GM12878 (cell line): ENCODE data around the gene RIPOR3. TPM values are rescaled to one million over a fixed set of nuclear protein-coding genes. Genes with fewer than 3 reads are reported as not detected.

Source experiments
- ATAC-seq: fragments of 200-7000 bp; cut with Tn5 transposase; 3 replicates; pipeline ENCODE4 v1.9.1; 2020; ENCODE audit warnings: mild to moderate bottlenecking, moderate library complexity
- BruUV-seq: library from RNA; stranded (reverse); fragments of 400-500 nt; replicated peaks from 2 replicates; lab custom pipeline; 2021; lab: Mats Ljungman, UMichigan
- CTCF ChIA-PET: fragments of 300-600 bp; sonication (Branson Sonifier 250); formaldehyde crosslinking; extraction: SDS; loops from one replicate; lab custom pipeline; 2021; ENCODE audit warnings: inconsistent platforms; lab: Yijun Ruan, JAX
- POLR2A ChIA-PET: fragments of 350-600 bp; formaldehyde crosslinking; extraction: SDS; loops from one replicate; lab custom pipeline; 2021; ENCODE audit warnings: inconsistent platforms; lab: Charles Lee
- RAD21 ChIA-PET: fragments of 300-600 bp; sonication (Branson Sonifier 250); formaldehyde crosslinking; loops from one replicate; lab custom pipeline; 2023; ENCODE audit warnings: antibody characterized with exemption; ENCODE audit not compliant: unreplicated experiment; lab: Charles Lee
- SMC1A ChIA-PET: fragments of 300-600 bp; sonication (Branson Sonifier 250); formaldehyde crosslinking; loops from one replicate; lab custom pipeline; 2023; ENCODE audit not compliant: unreplicated experiment, uncharacterized antibody; lab: Charles Lee
- DNase-seq: peaks from one replicate; pipeline ENCODE4 v3.0.0-alpha.2; 2011; ENCODE audit warnings: low read depth, low spot score
- FAIRE-seq: peaks from 3 replicates; lab custom pipeline; 2011; peaks lifted over from hg19 to GRCh38; lab: Jason Lieb, UNC
- H2AFZ ChIP-seq: 2 replicates; pipeline ENCODE4 v1.6.0; 2011; ENCODE audit warnings: low read depth, low read length, control low read depth; ENCODE audit not compliant: control insufficient read depth
- H3K27ac ChIP-seq: 2 replicates; pipeline ENCODE4 v1.5.1; 2011; ENCODE audit warnings: control low read depth; ENCODE audit not compliant: control insufficient read depth, insufficient read depth
- H3K27me3 ChIP-seq, 2 experiments: replicated peaks in 1 of 2; 2 replicates each; pipeline versions ENCODE4 v1.6.0 to v1.6.1; 2011; ENCODE audit warnings: low read length in 1 of 2; ENCODE audit not compliant: control insufficient read depth in 2 of 2, insufficient read depth in 2 of 2
- H3K36me3 ChIP-seq, 2 experiments: 2 replicates each; pipeline ENCODE4 v1.5.1; 2011; ENCODE audit warnings: low read length in 1 of 2; ENCODE audit not compliant: control insufficient read depth in 2 of 2, insufficient read depth in 2 of 2
- H3K4me1 ChIP-seq: 2 replicates; pipeline ENCODE4 v1.6.1; 2011; ENCODE audit warnings: mild to moderate bottlenecking, low read length, moderate library complexity, mixed read lengths; ENCODE audit not compliant: control insufficient read depth, insufficient read depth
- H3K4me2 ChIP-seq: 2 replicates; pipeline ENCODE4 v1.6.0; 2011; ENCODE audit warnings: control low read depth; ENCODE audit not compliant: control insufficient read depth, insufficient read depth
- H3K4me3 ChIP-seq: fragments of 200-600 bp; sonication (generic); 2 replicates; pipeline ENCODE4 v1.5.1; 2016
- H3K79me2 ChIP-seq: 2 replicates; pipeline ENCODE4 v1.6.0; 2011; ENCODE audit warnings: low read length; ENCODE audit not compliant: control insufficient read depth, insufficient read depth
- H3K9ac ChIP-seq: 2 replicates; pipeline ENCODE4 v1.8.0; 2011; ENCODE audit warnings: low read length, control low read depth, mixed read lengths; ENCODE audit not compliant: control insufficient read depth, insufficient read depth
- H3K9me3 ChIP-seq: replicated peaks from 3 replicates; pipeline ENCODE4 v1.5.1; 2011; ENCODE audit warnings: mild to moderate bottlenecking, low read length; ENCODE audit not compliant: control insufficient read depth, insufficient read depth
- H4K20me1 ChIP-seq: 2 replicates; pipeline ENCODE4 v1.6.0; 2011; ENCODE audit not compliant: control insufficient read depth, insufficient read depth
- CREM ChIP-seq: IDR thresholded peaks from 2 replicates; pipeline ENCODE4 v1.6.1; 2014; ENCODE audit warnings: antibody characterized with exemption, low read depth
- POLR2AphosphoS2 ChIP-seq: IDR thresholded peaks from 2 replicates; pipeline ENCODE4 v1.6.1; 2011; ENCODE audit warnings: low read depth, mild to moderate bottlenecking, low read length, improper control_type of control experiment, moderate library complexity
- POLR2AphosphoS5 ChIP-seq: IDR thresholded peaks from 2 replicates; pipeline ENCODE4 v1.6.1; 2011; ENCODE audit warnings: mild to moderate bottlenecking, low read length, inconsistent platforms
- TARDBP ChIP-seq: IDR thresholded peaks from 2 replicates; pipeline ENCODE4 v1.6.1; 2016; ENCODE audit warnings: borderline replicate concordance
- WRNIP1 ChIP-seq: IDR thresholded peaks from 2 replicates; pipeline ENCODE4 v1.6.1; 2011; ENCODE audit warnings: low read depth, low read length, improper control_type of control experiment, borderline replicate concordance
- ZSCAN29 ChIP-seq: fragments of 450-650 bp; IDR thresholded peaks from 2 replicates; pipeline ENCODE4 v1.6.1; 2017; ENCODE audit warnings: mild to moderate bottlenecking, moderate library complexity
- WGBS: methylation state at CpG from one replicate; pipeline ENCODE4 v1.1.6; 2016; ENCODE audit warnings: low lambda C conversion rate; ENCODE audit not compliant: insufficient replicate concordance, insufficient coverage; ENCODE audit errors: missing lambda C conversion rate; 5-methylcytosine and 5-hydroxymethylcytosine counted together
- in situ Hi-C: fragments of 300-500 bp; cut with MboI; formaldehyde crosslinking; loops from 9 replicates; pipeline ENCODE4 v1.14.3; 2018; ENCODE audit warnings: mixed read lengths
- intact Hi-C: fragments of 100-400 bp; cut with micrococcal nuclease; formaldehyde crosslinking; loops from one replicate; pipeline ENCODE4 v1.14.2; 2022; ENCODE audit not compliant: unreplicated experiment
- polyA plus RNA-seq, 11 experiments: library from polyadenylated mRNA; depleted of rRNA in 4 of 11; unstranded in 6 of 11; stranded (reverse) in 5 of 11; fragments of >200 nt; fragmentation: Nextera tagmentation in 4 of 11; fragmentation: Illumina TruSeq in 1 of 11; extraction: Ambion mirVana in 4 of 11; extraction: Trizol in 1 of 11; gene quantifications; 1 replicate in 1 of 11; 2 replicates in 10 of 11; pipeline versions ENCODE4 v1.2.1 to v1.2.3, GENCODE V29; 2011 to 2016; ENCODE audit warnings: inconsistent platforms in 2 of 11, missing spikeins in 2 of 11, low read depth in 1 of 11
- total RNA-seq, 4 experiments: library from RNA; depleted of rRNA in 3 of 4; stranded (reverse); fragments of >200 nt in 3 of 4; fragmentation: Illumina TruSeq in 1 of 4; extraction: Trizol in 1 of 4; gene quantifications; 2 replicates each; pipeline versions ENCODE4 v1.2.1 to v1.2.3, GENCODE V29; 2013 to 2021
- TF ChIP-seq, protein P1 (sequence below): fragments of 450-650 bp; IDR thresholded peaks from 2 replicates; pipeline ENCODE4 v1.6.1; 2017; ENCODE audit warnings: mild to moderate bottlenecking, moderate library complexity
- TF ChIP-seq, protein P2 (sequence below): fragments of 450-650 bp; IDR thresholded peaks from 2 replicates; pipeline ENCODE4 v1.6.1; 2016; ENCODE audit warnings: mild to moderate bottlenecking
- TF ChIP-seq, protein P3 (sequence below): IDR thresholded peaks from 2 replicates; pipeline ENCODE4 v1.6.1; 2012; ENCODE audit warnings: low read length, inconsistent platforms
- TF ChIP-seq, protein P4 (sequence below): fragments of 450-650 bp; formaldehyde crosslinking; IDR thresholded peaks from 2 replicates; pipeline ENCODE4 v1.4.0; 2020; ENCODE audit warnings: mild to moderate bottlenecking, moderate library complexity
- TF ChIP-seq, protein P5 (sequence below): fragments of 450-650 bp; formaldehyde crosslinking; IDR thresholded peaks from 2 replicates; pipeline ENCODE4 v1.4.0; 2022; ENCODE audit warnings: mild to moderate bottlenecking, moderate library complexity

Gene RIPOR3
- total and polyA plus RNA-seq, 10 of the 15 experiments (the other 5 are each of a cell fraction or from before 2014, with no cell fraction given): 0.04 to 0.55 (median 0.12) TPM; not detected in 6

DNA sequence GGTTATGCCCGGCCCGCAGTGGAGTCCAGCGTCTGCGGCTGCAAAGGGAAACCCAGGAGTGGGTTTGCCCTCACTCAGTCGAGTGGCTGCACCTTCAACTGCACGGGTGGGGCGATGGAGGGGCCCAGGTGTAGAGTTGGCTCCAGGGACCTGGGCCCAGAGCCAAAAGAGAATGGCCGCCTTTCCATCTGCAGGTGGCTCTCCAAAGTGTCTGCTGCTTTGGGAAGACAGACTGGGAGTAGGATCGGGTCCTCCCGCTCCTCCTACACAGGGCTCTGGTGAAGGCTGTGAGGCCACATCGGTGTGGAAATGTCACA lies 101.0 kb downstream of the RIPOR3 start:
- CTCF ChIA-PET: interaction anchor here (0.6 to 2.6 kb wide), 3 partner anchors 8 to 126 kb away, joined by 3 to 14 read pairs (median 9); no protein-coding TSS in a partner anchor
- FAIRE-seq (no peak), ATAC-seq (no peak), DNase-seq (no peak)
- POLR2A ChIA-PET: no interaction called here
- Histone ChIP-seq H4K20me1 (no peaks in the 10 kb centered on the region), H3K79me2 (no peaks in the 10 kb centered on the region), H3K36me3 (peaks cover 13 to 21% of the 10 kb centered on the region in 2 experiments), H2AFZ (no peak overlapping the region), H3K27me3 (no peaks in the 10 kb centered on the region), H3K4me2 (no peak overlapping the region), H3K27ac (no peak overlapping the region), H3K9me3 (no peaks in the 10 kb centered on the region)
- RAD21 ChIA-PET: no interaction called here
- 97% methylated on average over 11 of the region's 11 CpGs for WGBS
- in situ Hi-C loops: no loop called here
- SMC1A ChIA-PET: no interaction called here
- no TSS peak for BruUV-seq
- intact Hi-C loops: no loop called here
- no peak for TF ChIP-seq ZSCAN29
- TF ChIP-seq WRNIP1: no peak
- TF ChIP-seq TARDBP: no peak
- TF ChIP-seq, protein P1, sequence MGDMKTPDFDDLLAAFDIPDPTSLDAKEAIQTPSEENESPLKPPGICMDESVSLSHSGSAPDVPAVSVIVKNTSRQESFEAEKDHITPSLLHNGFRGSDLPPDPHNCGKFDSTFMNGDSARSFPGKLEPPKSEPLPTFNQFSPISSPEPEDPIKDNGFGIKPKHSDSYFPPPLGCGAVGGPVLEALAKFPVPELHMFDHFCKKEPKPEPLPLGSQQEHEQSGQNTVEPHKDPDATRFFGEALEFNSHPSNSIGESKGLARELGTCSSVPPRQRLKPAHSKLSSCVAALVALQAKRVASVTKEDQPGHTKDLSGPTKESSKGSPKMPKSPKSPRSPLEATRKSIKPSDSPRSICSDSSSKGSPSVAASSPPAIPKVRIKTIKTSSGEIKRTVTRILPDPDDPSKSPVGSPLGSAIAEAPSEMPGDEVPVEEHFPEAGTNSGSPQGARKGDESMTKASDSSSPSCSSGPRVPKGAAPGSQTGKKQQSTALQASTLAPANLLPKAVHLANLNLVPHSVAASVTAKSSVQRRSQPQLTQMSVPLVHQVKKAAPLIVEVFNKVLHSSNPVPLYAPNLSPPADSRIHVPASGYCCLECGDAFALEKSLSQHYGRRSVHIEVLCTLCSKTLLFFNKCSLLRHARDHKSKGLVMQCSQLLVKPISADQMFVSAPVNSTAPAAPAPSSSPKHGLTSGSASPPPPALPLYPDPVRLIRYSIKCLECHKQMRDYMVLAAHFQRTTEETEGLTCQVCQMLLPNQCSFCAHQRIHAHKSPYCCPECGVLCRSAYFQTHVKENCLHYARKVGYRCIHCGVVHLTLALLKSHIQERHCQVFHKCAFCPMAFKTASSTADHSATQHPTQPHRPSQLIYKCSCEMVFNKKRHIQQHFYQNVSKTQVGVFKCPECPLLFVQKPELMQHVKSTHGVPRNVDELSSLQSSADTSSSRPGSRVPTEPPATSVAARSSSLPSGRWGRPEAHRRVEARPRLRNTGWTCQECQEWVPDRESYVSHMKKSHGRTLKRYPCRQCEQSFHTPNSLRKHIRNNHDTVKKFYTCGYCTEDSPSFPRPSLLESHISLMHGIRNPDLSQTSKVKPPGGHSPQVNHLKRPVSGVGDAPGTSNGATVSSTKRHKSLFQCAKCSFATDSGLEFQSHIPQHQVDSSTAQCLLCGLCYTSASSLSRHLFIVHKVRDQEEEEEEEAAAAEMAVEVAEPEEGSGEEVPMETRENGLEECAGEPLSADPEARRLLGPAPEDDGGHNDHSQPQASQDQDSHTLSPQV: no peak
- TF ChIP-seq, protein P2, sequence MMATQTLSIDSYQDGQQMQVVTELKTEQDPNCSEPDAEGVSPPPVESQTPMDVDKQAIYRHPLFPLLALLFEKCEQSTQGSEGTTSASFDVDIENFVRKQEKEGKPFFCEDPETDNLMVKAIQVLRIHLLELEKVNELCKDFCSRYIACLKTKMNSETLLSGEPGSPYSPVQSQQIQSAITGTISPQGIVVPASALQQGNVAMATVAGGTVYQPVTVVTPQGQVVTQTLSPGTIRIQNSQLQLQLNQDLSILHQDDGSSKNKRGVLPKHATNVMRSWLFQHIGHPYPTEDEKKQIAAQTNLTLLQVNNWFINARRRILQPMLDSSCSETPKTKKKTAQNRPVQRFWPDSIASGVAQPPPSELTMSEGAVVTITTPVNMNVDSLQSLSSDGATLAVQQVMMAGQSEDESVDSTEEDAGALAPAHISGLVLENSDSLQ: no peak
- 0 out of 2 replicates have a peak, but pooled peaks have one; percentile 7 for TF ChIP-seq POLR2AphosphoS2
- TF ChIP-seq, protein P3, sequence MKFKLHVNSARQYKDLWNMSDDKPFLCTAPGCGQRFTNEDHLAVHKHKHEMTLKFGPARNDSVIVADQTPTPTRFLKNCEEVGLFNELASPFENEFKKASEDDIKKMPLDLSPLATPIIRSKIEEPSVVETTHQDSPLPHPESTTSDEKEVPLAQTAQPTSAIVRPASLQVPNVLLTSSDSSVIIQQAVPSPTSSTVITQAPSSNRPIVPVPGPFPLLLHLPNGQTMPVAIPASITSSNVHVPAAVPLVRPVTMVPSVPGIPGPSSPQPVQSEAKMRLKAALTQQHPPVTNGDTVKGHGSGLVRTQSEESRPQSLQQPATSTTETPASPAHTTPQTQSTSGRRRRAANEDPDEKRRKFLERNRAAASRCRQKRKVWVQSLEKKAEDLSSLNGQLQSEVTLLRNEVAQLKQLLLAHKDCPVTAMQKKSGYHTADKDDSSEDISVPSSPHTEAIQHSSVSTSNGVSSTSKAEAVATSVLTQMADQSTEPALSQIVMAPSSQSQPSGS: no peak
- no peak for TF ChIP-seq CREM
- TF ChIP-seq, protein P4, sequence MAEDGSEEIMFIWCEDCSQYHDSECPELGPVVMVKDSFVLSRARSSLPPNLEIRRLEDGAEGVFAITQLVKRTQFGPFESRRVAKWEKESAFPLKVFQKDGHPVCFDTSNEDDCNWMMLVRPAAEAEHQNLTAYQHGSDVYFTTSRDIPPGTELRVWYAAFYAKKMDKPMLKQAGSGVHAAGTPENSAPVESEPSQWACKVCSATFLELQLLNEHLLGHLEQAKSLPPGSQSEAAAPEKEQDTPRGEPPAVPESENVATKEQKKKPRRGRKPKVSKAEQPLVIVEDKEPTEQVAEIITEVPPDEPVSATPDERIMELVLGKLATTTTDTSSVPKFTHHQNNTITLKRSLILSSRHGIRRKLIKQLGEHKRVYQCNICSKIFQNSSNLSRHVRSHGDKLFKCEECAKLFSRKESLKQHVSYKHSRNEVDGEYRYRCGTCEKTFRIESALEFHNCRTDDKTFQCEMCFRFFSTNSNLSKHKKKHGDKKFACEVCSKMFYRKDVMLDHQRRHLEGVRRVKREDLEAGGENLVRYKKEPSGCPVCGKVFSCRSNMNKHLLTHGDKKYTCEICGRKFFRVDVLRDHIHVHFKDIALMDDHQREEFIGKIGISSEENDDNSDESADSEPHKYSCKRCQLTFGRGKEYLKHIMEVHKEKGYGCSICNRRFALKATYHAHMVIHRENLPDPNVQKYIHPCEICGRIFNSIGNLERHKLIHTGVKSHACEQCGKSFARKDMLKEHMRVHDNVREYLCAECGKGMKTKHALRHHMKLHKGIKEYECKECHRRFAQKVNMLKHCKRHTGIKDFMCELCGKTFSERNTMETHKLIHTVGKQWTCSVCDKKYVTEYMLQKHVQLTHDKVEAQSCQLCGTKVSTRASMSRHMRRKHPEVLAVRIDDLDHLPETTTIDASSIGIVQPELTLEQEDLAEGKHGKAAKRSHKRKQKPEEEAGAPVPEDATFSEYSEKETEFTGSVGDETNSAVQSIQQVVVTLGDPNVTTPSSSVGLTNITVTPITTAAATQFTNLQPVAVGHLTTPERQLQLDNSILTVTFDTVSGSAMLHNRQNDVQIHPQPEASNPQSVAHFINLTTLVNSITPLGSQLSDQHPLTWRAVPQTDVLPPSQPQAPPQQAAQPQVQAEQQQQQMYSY (CRISPR knock-in tag): no peak
- 0 out of 2 replicates have a peak, but pooled peaks have one; percentile 50 for TF ChIP-seq POLR2AphosphoS5
- TF ChIP-seq, protein P5, sequence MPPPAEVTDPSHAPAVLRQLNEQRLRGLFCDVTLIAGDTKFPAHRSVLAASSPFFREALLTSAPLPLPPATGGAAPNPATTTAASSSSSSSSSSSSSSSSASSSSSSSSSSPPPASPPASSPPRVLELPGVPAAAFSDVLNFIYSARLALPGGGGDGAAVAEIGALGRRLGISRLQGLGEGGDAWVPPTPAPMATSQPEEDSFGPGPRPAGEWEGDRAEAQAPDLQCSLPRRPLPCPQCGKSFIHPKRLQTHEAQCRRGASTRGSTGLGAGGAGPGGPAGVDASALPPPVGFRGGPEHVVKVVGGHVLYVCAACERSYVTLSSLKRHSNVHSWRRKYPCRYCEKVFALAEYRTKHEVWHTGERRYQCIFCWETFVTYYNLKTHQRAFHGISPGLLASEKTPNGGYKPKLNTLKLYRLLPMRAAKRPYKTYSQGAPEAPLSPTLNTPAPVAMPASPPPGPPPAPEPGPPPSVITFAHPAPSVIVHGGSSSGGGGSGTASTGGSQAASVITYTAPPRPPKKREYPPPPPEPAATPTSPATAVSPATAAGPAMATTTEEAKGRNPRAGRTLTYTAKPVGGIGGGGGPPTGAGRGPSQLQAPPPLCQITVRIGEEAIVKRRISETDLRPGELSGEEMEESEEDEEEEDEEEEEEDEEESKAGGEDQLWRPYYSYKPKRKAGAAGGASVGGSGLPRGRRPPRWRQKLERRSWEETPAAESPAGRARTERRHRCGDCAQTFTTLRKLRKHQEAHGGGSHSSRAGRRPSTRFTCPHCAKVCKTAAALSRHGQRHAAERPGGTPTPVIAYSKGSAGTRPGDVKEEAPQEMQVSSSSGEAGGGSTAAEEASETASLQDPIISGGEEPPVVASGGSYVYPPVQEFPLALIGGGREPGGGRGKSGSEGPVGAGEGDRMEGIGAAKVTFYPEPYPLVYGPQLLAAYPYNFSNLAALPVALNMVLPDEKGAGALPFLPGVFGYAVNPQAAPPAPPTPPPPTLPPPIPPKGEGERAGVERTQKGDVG (CRISPR knock-in tag): no peak
- TF ChIP-seq, all 136 proteins: peak for 2
- H3K4me1 ChIP-seq: no peaks in the 10 kb centered on the region
- H3K9ac ChIP-seq: no peak overlapping the region
- no peak overlapping the region for H3K4me3 ChIP-seq
